Right kidney (tissue), 1 donor: ENCODE measurements around the gene TMEM239.
"Not testable (repeated sequence)": the region's sequence is repeated elsewhere in the genome, so short reads cannot be mapped to it uniquely, and the experiment has no call there.

Experiments
- DNase-seq: peaks from one replicate; pipeline ENCODE4 v3.0.0-alpha.2; 2016

Gene TMEM239

GRCh38 chr20:2820896-2821869, 5.0 kb downstream of the TMEM239 start:
- DNase-seq, result peak; percentile 67

- DNase-seq, result no peak
Observed at GRCh38 chr20:2822073-2822472, 5.9 kb downstream of the TMEM239 start.

GRCh38 chr20:2825761-2826160, 9.6 kb downstream of the TMEM239 start:
- no peak for DNase-seq

GRCh38 chr20:2826655-2827054, 10.5 kb downstream of the TMEM239 start:
- DNase-seq, result no peak

GRCh38 chr20:2829376-2829775, 13.2 kb downstream of the TMEM239 start:
- no peak for DNase-seq

GRCh38 chr20:2831206-2831605, 15.0 kb downstream of the TMEM239 start:
- not testable (repeated sequence) for DNase-seq

- no peak for DNase-seq
Observed at GRCh38 chr20:2833761-2834160, 17.6 kb downstream of the TMEM239 start.

GRCh38 chr20:2834401-2835110, 18.4 kb downstream of the TMEM239 start:
- DNase-seq, result no peak

GRCh38 chr20:2835331-2835796, 19.2 kb downstream of the TMEM239 start:
- no peak for DNase-seq

- no peak for DNase-seq
Observed at GRCh38 chr20:2836035-2836434, 19.9 kb downstream of the TMEM239 start.

GRCh38 chr20:2837221-2837960, 21.2 kb downstream of the TMEM239 start:
- DNase-seq, result no peak

GRCh38 chr20:2838170-2838797, 22.1 kb downstream of the TMEM239 start:
- DNase-seq, result no peak

- no peak for DNase-seq
Observed at GRCh38 chr20:2838847-2839671, 22.9 kb downstream of the TMEM239 start.

GRCh38 chr20:2839732-2840137, 23.6 kb downstream of the TMEM239 start:
- no peak for DNase-seq

- DNase-seq, result peak; percentile 92
Observed at GRCh38 chr20:2840138-2840966, 24.2 kb downstream of the TMEM239 start, which contains the start of the genes PCED1A and VPS16. Gene PCED1A, minus strand, starts transcription at chr20:2840655. Its CDS starts 743 bp downstream, at chr20:2839912. Gene VPS16, plus strand, starts transcription at chr20:2840745. Its CDS starts 30 bp downstream, at chr20:2840775.

GRCh38 chr20:2840967-2841531, 24.9 kb downstream of the TMEM239 start:
- peak; percentile 72 for DNase-seq

GRCh38 chr20:2845607-2846006, 29.4 kb downstream of the TMEM239 start:
- no peak for DNase-seq

GRCh38 chr20:2846698-2847097, 30.5 kb downstream of the TMEM239 start:
- DNase-seq, result no peak

- no peak for DNase-seq
Observed at GRCh38 chr20:2847802-2848201, 31.6 kb downstream of the TMEM239 start.

- DNase-seq, result no peak
Observed at GRCh38 chr20:2849529-2849928, 33.4 kb downstream of the TMEM239 start.
